Brain microvascular endothelial cell (primary cell): ENCODE data around the gene SUN3.
A peak's percentile ranks its signal among the peaks of the same experiment; 100 is the strongest.
"Not testable (repeated sequence)": the region's sequence is repeated elsewhere in the genome, so short reads cannot be mapped to it uniquely, and the experiment has no call there.

Experiments used
- DNase-seq: peaks from one replicate; pipeline ENCODE4 v3.0.0-alpha.2; 2020
- H3K27ac ChIP-seq: fragments of 250-450 bp; sonication (Bioruptor Pico); 2 replicates; pipeline ENCODE4 v1.5.1; 2020; ENCODE audit warnings: mild to moderate bottlenecking, moderate library complexity
- H3K27me3 ChIP-seq: fragments of 250-450 bp; sonication (Bioruptor Pico); replicated peaks from 2 replicates; pipeline ENCODE4 v1.5.1; 2020; ENCODE audit warnings: mild to moderate bottlenecking
- H3K36me3 ChIP-seq: fragments of 250-450 bp; sonication (Bioruptor Pico); replicated peaks from 2 replicates; pipeline ENCODE4 v1.5.1; 2020; ENCODE audit warnings: mild to moderate bottlenecking
- H3K4me3 ChIP-seq: 2 replicates; pipeline ENCODE4 v1.5.1; 2011; ENCODE audit warnings: low read depth, mild to moderate bottlenecking, control low read depth, low read length, moderate library complexity
- in situ Hi-C: cut with HindIII; loops from 2 replicates; pipeline ENCODE4 v1.10.0; 2017; ENCODE audit warnings: low sequenced_read_pairs, low pct_ligation_motif_present
- TF ChIP-seq, protein P1 (sequence below): IDR thresholded peaks from 2 replicates; pipeline ENCODE4 v1.5.1; 2011; ENCODE audit warnings: low read depth, mild to moderate bottlenecking, moderate library complexity, low read length, control low read depth, inconsistent platforms; ENCODE audit errors: missing control alignments

SUN3 gene

DNA sequence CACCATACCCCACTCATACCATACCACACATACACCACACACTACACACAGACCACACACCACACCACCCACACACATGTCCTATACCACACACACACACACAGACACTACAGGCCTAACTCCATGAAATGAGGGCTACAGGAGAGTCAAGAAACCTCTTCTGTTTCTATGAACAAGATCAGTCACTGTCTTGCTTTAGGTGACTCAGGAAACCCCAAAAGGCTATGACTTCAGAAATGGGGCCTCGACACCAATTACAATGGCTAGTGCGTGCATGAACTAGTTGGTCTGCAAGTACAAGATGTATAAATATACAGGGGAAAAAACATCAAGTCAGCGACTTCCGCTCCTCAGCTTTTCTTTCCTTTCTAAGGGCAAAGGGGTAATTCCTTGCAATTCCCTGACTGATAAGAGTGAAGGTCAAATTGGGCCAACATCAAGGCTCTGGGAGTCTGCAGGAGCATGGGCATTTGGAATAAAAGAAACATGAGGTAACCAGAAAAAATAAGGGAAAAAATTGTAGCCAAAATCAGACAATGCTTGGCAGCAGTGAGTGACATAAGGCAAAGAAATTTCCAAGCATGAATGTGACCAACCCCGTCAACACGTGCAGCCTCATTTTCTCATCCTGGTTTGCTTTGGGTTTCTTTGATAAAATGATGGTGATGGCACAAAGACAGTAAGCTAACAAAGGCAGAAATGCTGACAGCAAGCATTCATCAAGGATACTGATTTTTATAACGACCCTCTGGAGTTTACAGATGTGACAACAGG is 82.1 kb downstream of the SUN3 start:
- no peaks in the 10 kb centered on the region for H3K27me3 ChIP-seq
- DNase-seq, result no peak
- in situ Hi-C loops, result no loop called here
- TF ChIP-seq, protein P1, sequence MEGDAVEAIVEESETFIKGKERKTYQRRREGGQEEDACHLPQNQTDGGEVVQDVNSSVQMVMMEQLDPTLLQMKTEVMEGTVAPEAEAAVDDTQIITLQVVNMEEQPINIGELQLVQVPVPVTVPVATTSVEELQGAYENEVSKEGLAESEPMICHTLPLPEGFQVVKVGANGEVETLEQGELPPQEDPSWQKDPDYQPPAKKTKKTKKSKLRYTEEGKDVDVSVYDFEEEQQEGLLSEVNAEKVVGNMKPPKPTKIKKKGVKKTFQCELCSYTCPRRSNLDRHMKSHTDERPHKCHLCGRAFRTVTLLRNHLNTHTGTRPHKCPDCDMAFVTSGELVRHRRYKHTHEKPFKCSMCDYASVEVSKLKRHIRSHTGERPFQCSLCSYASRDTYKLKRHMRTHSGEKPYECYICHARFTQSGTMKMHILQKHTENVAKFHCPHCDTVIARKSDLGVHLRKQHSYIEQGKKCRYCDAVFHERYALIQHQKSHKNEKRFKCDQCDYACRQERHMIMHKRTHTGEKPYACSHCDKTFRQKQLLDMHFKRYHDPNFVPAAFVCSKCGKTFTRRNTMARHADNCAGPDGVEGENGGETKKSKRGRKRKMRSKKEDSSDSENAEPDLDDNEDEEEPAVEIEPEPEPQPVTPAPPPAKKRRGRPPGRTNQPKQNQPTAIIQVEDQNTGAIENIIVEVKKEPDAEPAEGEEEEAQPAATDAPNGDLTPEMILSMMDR, result no peak
- no peak overlapping the region for H3K4me3 ChIP-seq
- no peaks in the 10 kb centered on the region for H3K36me3 ChIP-seq
- no peak overlapping the region for H3K27ac ChIP-seq

DNA sequence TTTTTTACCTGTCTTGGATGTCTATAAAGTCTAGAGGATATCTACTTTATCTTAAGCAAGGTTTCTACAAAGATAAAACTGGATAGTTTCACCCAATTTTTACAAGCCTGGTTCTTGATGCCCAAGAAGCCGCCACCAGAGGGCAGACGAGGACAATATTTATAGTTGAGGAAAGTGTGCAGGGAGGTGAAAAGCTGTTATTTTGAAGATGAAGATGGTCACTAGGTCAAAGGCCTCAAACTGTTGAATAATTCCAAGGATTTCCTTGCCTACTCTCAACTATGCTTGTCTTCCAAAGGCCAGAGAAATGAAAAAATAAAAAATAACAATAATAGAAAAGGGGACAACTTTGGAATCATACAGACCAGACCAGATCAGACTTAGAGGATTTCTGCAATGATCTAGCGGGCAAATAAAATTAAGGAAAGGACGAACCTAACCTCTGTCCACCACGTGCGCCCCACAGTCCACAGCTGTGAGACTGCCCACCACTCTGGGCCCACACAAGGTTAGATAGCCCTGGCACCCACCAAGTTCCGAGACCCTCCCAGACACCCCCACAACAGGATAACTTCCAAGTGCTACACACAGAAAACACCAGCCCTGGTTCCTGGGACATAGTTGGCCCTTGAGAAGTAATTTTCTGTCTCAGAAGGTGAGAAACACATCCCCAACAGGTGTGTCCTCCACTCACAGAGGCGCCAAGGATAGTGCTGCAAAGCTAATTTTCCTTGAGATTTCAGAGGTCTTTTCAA is 83.5 kb downstream of the SUN3 start:
- TF ChIP-seq, protein P1, result peak; percentile 81
- Histone ChIP-seq H3K36me3 (no peaks in the 10 kb centered on the region), H3K27me3 (no peaks in the 10 kb centered on the region), H3K4me3 (no peak overlapping the region), H3K27ac (no peak overlapping the region)
- peak; percentile 70 for DNase-seq
- in situ Hi-C loops, result no loop called here

DNA sequence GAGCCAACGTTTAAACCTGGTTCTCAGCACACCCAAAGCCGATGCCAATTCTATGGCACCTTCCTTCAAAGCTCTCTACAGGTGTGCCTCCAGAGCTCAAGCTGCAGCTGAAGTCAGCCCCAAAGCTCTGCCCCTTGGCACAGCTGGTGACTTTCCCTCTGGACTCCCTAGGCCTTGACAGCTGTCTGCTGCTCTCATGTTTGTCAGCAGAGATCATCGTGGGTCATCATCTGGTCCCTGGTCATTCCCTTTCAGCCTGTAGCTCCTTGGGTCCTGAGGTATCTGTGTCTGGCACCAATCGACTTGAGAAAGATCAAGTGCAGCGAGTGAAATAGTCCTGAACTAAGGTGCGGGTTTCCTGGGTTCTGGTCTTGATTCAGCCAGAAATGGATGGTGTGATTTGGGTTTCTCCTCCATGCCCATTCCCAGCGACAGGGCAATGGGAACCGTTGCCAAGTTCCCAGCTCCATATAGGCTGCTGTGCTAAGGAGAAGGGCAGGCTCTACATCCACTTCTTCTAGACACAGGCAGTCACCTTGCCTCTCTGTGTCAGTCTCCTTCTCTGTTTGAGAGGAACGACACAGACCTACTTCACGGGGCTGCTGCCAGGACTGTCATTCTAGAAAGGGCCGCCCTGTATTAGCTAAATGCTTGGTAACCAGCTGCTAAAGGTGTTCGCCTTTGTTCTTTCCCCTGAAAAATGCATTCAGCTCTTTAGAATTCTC is 84.2 kb downstream of the SUN3 start:
- H3K27me3 ChIP-seq, result no peaks in the 10 kb centered on the region
- no peak for DNase-seq
- TF ChIP-seq, protein P1, result no peak
- in situ Hi-C loops, result no loop called here
- no peak overlapping the region for H3K4me3 ChIP-seq
- H3K27ac ChIP-seq, result no peak overlapping the region
- no peaks in the 10 kb centered on the region for H3K36me3 ChIP-seq

DNA sequence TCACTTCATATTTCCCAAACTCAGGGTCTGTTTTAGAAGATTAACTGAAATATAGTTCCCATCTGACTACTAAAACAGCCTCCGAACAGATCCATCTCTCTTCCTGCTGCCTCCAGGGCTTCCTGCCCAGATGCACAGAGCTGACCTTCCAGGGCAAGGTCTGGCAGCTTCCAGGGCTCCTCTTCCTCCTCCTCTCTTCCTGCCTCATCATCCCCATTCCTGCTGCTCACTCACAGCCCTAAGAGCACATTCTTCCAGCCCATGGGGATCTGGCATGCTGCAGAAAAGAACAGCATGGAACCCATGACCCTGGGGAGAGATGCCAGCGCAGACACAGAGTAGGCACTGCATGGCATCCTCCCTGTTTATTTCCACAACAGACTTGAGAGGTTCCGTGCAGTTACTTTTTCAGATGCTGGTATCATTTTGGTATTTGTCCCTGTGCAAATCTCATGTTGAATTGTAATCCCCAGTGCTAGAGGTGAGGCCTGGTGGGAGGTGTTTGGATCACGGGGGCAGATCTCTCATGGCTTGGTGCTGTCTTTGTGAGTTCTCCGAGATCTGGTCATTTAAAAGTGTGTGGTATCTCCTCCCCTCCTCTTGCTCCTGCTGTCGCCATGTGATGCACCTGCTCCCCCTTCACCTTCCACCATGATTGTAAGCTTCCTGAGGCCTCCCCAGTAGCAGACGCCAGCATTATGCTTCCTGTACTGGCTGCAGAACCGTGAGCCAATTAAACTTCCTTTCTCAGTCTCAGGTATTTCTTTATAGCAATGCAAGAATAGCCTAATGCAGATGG is 85.0 kb downstream of the SUN3 start:
- Histone ChIP-seq H3K36me3 (no peaks in the 10 kb centered on the region), H3K27ac (no peak overlapping the region), H3K27me3 (no peaks in the 10 kb centered on the region), H3K4me3 (no peak overlapping the region)
- DNase-seq, result no peak
- in situ Hi-C loops, result no loop called here
- TF ChIP-seq, protein P1, result no peak

DNA sequence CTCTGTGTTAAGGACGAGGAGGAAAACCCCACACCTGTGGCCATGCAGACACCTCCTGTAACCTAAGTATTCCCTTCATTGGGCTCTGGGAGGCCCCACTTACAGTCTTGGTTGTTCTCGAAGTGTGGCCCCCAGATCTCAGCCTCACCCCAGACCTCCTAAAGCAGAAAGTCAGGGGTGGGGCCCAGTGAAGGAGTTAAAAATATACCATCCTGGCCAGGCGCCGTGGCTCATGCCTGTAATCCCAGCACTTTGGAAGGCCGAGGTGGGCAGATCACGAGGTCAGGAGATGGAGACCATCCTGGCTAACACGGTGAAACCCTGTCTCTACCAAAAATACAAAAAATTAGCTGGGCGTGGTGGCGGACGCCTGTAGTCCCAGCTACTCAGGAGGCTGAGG is 86.3 kb downstream of the SUN3 start:
- H3K36me3 ChIP-seq, H3K27me3 ChIP-seq, H3K4me3 ChIP-seq, in situ Hi-C loops, DNase-seq, H3K27ac ChIP-seq: not testable (repeated sequence)

DNA sequence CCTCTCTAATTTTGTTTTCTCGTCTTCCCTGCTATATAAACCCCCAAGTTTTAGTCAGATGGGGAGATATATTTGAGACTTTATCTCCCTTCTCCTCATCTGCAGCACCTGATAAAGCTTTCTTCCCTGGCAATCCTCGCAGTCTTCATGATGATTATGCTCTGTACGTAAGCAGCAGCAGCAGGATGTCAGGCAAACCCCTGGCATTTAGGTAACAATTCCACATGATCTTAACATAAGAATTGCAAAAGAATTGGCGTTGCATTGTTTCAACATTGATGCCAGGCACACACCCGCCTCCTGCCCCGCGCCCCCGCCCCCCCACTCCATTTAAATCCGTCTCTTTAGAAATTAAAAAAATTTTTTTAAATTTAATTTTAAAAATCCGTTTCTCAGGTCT is 86.8 kb downstream of the SUN3 start:
- Histone ChIP-seq H3K36me3 (no peaks in the 10 kb centered on the region), H3K27ac (peak overlapping the region; percentile 80), H3K27me3 (no peaks in the 10 kb centered on the region), H3K4me3 (no peak overlapping the region)
- DNase-seq, result no peak
- TF ChIP-seq, protein P1, result no peak
- in situ Hi-C loops, result no loop called here
